ENCODE results near the gene MAGI1.

The MAGI1 gene

GRCh38 chr3:65368866-65369265 is 669.9 kb downstream of the MAGI1 start:
- DNase-seq, result no peak

DNA sequence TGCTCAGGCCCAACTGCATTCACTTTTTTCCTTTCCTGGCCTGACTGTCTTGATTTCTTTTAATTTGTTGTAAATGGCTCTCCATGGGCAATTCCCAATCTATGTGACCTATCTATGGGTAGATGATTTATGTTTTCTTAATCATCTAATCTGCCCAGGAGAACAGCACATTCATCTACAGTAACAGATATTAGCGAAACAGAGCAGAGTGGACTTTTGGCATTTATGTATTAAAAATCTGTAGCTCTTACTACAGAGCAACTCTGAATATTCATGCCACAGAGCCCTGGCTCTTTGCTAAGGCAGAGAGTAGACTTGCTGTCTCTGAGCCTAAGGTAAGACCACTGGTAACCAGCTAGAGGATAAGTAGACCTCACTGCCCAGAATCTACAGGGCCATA is 676.0 kb downstream of the MAGI1 start:
- no peak for DNase-seq

DNA sequence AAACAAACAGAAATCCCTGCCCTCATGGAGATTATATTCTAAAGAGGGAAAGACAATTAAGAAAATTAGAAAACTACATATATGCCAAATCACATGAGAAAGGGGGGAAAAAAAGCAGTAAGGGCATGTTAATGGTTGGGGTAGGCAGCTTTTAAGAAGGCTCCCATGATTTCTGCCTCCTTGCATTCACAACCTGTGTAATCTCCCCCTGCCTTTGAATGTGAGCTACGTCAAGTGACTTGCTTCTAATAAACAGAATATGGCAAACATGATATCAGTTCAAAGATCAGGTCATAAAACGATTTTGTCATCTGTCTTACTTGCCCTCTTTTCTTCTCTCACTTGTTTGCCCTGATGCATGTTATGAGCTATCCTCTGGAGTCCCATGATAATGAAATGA is 677.3 kb downstream of the MAGI1 start:
- no peak for DNase-seq

GRCh38 chr3:65356331-65357248 is 682.1 kb downstream of the MAGI1 start:
- DNase-seq, result no peak

DNA sequence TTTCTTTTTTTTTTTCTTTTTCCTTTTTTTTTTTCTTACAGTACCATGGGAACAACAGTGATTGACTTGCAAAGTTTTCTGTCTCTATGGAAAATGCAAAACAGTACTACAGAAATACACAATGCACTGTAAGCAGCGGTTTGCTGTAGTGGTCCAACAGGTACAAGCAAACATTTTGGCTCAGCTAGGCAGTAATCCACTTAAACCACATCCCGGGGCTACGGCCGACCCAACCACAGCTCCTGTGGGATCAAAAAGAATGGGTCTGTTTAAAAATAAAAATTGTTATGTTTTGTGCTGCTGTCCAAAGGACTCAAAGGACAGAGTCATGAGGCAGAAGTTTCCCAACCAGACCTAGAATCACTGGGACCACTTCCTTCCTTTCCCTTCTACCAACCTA is 683.8 kb downstream of the MAGI1 start:
- peak; percentile 8 for DNase-seq

- no peak for DNase-seq
These were observed 685.8 kb downstream of the MAGI1 start for GRCh38 chr3:65352951-65353350.

GRCh38 chr3:65351753-65352152 is 687.0 kb downstream of the MAGI1 start:
- no peak for DNase-seq

- DNase-seq, result no peak
These were observed 687.8 kb downstream of the MAGI1 start for GRCh38 chr3:65350801-65351476.

GRCh38 chr3:65348398-65348995 is 690.2 kb downstream of the MAGI1 start:
- no peak for DNase-seq

GRCh38 chr3:65347166-65347565 is 691.6 kb downstream of the MAGI1 start:
- DNase-seq, result no peak

DNA sequence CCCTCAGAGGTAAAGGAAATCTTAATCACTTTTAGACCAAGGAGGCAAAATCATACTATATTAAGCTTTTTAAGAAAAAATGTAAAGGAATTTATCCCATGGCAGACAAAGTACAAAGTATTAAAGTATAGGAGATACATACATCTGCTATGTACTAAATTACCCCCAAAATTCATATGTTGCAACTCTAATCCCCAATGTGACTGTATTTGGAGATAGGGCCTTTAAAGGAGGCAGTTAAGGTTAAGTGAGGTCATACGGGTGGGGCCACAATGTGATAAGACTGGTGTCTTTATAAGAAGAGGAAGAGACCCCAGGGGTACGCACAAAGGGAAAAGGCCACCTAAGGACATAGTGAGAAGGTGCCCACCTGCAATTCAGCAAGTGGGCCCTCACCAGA is 693.9 kb downstream of the MAGI1 start:
- DNase-seq, result no peak

- DNase-seq, result no peak
These were observed 694.3 kb downstream of the MAGI1 start for GRCh38 chr3:65344444-65344843.

DNA sequence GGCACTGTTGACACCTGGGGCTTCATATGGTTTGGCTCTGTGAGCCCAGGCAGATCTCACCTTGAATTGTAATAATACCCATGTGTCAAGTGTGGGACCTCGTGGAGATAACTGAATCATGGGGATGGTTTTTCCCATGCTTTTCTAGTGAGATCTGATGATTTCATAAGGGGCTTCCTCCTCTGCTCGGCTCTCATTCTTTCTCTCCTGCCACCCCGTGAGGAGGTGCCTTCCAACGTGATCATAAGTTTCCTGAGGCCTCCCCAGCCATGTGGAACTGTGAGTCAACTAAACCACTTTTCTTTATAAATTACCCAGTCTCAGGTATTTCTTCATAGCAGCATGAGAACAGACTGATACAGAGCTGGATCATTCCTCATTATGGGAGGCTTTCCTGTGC is 695.0 kb downstream of the MAGI1 start:
- DNase-seq, result no peak

- DNase-seq, result no peak
These were observed 695.7 kb downstream of the MAGI1 start for GRCh38 chr3:65343026-65343425.

- DNase-seq, result peak; percentile 8
These were observed 696.5 kb downstream of the MAGI1 start for GRCh38 chr3:65342084-65342683.

DNA sequence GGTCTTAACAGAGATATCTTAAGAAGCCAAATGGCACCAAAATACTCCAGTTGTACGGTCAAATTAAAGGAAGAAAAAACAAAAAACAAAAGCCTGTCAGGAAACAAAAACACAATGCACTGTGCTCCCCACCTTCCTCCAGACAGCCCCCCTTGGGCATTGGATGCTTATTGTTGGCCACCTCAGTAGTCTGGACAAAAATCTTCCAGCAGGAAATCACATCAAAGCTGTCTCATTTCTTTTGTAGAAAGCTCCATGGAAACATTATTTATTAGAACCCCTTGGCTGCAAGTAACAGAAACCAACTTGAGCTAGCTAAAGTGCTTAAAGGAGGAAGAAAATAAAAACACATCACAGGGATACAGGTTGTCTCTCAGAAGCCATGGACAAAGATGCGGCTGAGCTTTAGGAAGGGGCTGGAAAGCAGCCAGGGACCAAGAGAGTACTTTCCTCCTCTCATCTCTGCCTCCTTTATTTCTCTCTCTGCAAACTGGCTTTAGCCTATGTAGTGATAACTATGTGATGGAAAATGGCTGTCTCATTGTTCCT is 699.5 kb downstream of the MAGI1 start:
- no peak for DNase-seq

DNA sequence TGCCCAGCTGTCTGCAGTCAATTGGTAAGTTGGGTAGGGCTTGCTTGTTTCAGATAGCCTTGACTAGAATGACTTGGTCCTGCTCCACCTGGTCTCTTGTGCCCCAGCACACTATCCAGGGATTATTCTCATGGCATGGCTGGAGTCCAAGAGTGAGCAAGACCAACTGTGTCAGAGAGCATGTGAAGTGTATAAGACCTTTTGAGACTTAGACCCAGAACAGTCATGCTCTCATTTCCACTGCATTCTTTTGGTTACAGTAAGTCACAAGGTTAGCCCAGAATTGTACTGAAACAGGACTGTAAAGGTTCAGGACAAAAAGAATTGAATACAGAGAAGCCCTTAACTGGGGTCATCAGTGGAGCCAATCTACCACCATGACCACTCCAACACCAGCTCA is 700.1 kb downstream of the MAGI1 start:
- no peak for DNase-seq

DNA sequence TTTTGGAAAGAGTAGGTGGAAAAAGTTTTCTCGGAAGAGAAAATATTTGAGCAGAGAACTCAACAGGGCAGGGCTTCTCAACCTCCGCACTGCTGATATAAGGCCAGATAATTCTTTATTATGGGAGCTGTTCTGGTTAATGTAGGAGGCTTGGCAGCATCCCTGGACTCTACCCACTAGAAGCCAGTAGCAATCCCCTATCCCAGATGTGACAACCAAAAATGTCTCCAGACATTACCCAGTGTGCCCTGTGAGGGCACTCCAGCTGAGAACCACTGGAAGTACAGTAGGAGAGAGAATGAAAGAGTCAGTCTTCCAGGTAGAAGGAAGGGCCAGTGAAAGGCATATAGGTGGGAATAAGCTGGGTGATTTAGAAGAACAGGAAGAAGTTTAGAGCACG is 703.1 kb downstream of the MAGI1 start:
- DNase-seq, result no peak

DNA sequence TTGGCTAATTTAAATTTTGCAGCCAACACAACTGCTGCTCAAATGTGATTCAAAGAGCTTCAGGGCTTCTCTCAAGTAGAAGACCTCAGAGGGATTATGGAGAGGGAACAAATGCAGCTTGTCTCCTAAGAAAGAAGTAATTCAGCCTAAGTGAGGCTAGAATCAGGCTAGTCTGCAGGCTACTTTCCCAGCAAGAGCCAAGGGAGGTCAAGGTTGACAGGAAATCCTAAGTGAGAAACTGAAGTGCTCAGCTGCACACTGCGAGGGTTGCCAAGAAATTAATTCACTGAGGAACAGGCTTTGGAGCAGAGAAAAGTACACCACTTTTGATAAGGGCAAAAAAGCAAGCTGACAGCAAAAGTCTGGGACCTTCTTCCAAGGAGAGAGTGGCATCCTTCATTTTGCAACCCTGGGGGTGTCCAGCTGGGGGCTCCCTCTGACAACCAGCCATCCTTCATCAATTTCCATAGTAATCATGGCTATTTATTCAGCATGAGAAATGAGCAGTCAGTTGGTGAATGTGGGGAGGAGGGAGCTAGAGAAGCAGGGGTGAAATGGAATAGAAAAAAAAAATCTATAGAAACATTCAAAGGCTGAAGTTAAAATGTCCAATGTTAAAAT is 704.6 kb downstream of the MAGI1 start:
- no peak for DNase-seq

GRCh38 chr3:65331730-65332129 is 707.0 kb downstream of the MAGI1 start:
- DNase-seq, result no peak

GRCh38 chr3:65330072-65330471 is 708.6 kb downstream of the MAGI1 start:
- DNase-seq, result no peak

GRCh38 chr3:65328148-65328547 is 710.6 kb downstream of the MAGI1 start:
- no peak for DNase-seq

DNA sequence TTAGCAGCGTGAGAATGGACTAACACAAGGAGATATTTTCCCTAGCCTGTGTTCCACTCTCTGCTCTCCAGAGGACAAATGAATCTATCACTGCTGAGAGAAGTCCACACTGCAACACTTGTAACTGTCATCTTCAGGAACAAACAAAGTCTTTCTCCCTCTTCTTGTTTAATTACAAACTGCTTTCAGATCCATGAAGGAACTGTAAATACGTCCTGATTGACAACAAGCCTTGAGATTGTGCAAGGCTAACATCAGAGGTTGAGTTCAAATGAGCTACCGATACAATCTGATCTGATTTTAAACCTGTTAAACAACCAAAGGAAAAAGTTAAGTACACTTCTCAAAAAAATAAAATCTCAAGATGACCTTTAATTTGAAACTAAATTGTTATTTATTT is 712.1 kb downstream of the MAGI1 start:
- DNase-seq, result no peak

All from NCI-H526 treated with DMSO at 0.1 percent for 48 hours (cell line).